Right ventricle myocardium superior (tissue), 1 donor: ENCODE results near the gene LOC101059915.
A peak's percentile ranks its signal among the peaks of the same experiment; 100 is the strongest.

Source experiments
- ATAC-seq: fragments of 200-7000 bp; cut with Tn5 transposase; one replicate; pipeline ENCODE4 v1.9.1; 2020; ENCODE audit warnings: mild to moderate bottlenecking; ENCODE audit not compliant: poor library complexity
- DNase-seq: peaks from one replicate; pipeline ENCODE4 v3.0.0-alpha.2; 2020
- intact Hi-C: fragments of 100-400 bp; cut with DNase I; formaldehyde crosslinking; loops from one replicate; pipeline ENCODE4 v1.11.2; 2022
- donor health status: DM: no; HTN: yes; CAD: no; lungs with severe emphysema.

Gene LOC101059915

DNA sequence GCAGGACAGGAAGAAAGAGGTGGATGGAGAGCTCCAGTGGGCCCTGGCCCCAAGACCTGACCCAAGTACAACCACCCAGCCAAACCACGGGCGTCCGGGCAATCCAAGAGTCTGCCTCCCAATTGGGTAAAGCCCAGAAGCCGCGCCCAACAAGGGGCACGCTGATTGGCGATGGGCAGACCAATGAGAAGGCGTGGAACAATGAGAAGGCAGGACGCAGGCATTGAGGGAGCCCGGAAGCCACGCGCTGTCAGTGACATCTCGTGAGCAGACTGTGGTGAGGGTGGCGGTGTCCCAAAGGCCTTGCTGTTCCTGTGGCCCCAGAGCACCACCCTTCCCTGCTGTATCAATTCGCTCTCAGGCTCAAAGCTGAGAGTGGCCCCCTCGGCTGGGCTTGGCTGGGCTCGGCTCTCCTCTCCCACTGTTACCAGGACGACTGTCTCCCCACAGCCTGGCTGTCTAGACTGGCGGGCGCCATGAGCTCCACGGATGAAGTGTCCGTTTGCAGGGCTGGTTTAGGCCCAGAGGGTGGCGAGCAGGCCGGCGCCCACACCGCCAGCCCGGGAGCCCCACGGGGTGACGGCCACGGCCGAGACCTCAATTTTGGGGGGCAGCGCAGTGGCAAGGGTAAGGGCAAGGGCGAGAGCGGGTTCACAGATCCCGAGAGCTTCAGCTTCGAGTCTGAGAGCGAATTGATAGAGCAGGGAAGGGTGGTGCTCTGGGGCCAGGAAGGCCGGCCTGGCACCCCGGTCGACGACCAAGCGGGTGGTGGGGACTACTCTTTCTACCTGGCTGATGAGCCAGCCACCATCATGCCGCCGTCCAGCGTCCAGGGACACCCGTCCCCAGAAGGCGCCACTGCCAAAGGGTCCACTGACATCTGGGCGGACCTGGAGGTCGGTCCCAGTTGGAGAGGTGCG is at the start of gene LOC101059915:
LOC101059915 (plus strand) TSS at position 219 of the 920 bp plus-strand sequence.
- ATAC-seq (no peak), DNase-seq (no peak)
- intact Hi-C loops: no loop called here

GRCh38 chrX:71617742-71618141 is 49.6 kb upstream of the LOC101059915 start:
- intact Hi-C loops: no loop called here
- ATAC-seq (no peak), DNase-seq (no peak)

- intact Hi-C loops: no loop called here
- DNase-seq (peak; percentile 49), ATAC-seq (peak; percentile 25)
These were observed 49.0 kb upstream of the LOC101059915 start, which contains the start of gene CXCR3 for GRCh38 chrX:71618303-71618721. Gene CXCR3 (minus strand): TSS chrX:71618511. CDS start chrX:71618449, 62 bp downstream.

DNA sequence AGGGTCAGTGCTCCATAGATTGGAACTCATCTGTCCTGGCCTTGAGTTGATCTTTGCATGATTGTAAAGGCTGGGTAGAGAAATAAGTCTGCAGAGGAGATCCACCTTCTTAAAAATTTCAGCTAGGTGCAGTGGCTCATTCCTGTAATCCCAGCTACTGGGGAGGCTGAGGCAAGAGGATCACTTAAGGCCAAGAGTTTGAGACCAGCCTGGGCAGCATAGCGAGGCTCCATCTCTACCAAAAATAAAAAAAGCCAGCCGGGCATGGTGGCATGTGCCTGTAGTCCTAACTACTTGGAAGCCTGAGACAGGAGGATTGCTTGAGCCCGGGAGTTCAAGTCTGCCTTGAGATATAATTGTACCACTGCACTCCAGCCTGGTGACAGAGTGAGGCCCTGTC is 48.6 kb upstream of the LOC101059915 start:
- intact Hi-C loops: no loop called here
- ATAC-seq: no peak
- no peak for DNase-seq

- ATAC-seq: no peak
- DNase-seq: no peak
- intact Hi-C loops: no loop called here
These were observed 48.2 kb upstream of the LOC101059915 start for GRCh38 chrX:71619193-71619592.

DNA sequence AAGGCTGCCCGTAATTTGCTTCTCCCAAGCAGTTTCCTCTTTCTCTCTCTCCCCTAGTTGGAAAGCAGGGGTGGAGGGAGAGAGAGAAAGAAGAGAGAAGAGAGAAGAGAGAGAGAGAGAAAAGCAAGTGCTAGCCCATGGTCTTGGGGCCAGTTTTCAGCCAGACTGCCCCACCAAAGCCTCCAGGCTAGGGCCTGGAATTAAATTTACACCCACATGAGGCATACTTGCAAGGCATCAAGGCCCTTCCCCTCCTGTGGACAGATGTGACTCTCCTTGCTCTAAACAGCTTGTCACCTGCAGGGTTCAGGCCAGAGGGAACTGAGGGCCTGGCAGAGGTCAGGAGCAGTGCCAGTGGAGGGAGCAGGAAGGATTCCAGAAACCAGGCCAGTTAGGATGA is 47.4 kb upstream of the LOC101059915 start:
- DNase-seq (no peak), ATAC-seq (no peak)
- intact Hi-C loops: no loop called here

DNA sequence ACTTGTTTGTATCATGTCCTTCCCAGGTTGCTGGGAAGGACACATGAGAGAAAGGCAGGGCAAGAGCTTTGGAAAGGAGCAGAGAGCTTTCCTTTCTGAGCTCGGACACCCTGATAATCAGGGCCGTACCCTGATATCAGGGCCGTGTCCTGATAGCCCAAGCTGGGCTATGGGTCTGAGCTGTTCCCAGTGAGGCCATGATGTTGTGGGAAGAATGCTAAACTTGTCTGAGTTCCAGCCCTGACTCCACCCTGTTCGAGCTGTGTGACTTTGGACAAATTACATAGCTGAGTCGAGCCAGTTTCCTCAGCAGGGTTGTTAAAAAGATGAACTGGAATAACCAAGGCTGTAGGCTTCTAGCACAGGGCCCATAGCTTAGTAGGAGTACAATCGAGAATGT is 45.7 kb upstream of the LOC101059915 start:
- intact Hi-C loops: no loop called here
- DNase-seq (no peak), ATAC-seq (peak; percentile 42)

DNA sequence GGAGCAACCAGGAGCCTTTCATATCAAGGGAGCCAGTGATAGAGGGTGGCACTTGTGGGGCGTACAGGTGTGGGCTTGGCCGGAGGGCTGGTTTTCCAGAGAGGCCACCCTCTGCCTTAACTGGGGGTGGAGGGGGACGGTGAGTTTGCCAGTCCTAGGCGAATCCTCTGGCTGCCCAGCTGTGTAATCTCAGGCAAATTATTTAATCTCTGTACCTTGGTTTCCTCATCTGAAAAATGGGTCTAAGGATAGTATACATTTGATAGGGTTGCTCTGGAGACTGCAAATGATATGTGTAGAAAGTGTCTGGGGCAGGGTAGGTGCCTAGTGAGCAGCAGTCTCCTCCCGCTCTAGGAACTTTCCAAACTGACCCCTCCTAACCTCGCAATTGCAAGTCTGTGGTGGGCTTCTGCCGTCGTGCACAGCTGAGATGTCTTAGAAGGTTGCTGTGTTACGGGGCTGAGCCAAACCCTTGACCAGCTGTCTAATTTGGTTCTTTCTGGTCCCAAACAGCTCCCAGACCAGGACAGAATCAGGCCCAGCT is 45.2 kb upstream of the LOC101059915 start:
- DNase-seq: no peak
- ATAC-seq: no peak

GRCh38 chrX:71622576-71623450 is 44.5 kb upstream of the LOC101059915 start:
- intact Hi-C loops: no loop called here
- ATAC-seq (peak; percentile 92), DNase-seq (peak; percentile 87)

More for the DNA sequence above, 45.2 kb upstream of the LOC101059915 start:
- intact Hi-C loops: no loop called here

DNA sequence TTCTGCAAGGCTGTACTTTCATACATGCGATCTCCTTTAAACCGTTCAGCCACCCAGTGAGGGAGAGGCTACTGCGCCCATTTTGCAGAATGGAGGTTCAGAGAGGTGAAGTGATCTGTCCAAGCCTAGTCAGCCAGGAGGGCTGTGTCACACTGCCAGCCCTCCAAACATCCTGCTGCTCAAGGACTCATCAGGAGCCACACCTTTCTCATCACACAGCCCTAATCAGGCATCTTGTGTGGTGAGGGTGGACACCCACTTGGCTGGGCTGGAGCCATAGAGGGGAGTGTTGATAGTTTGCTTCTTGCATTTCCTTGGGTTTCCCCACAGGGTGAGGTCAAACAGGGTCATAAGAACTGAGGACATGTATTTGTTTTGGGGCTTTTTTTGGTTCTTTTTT is 43.6 kb upstream of the LOC101059915 start:
- intact Hi-C loops: no loop called here
- no peak for DNase-seq
- no peak for ATAC-seq

DNA sequence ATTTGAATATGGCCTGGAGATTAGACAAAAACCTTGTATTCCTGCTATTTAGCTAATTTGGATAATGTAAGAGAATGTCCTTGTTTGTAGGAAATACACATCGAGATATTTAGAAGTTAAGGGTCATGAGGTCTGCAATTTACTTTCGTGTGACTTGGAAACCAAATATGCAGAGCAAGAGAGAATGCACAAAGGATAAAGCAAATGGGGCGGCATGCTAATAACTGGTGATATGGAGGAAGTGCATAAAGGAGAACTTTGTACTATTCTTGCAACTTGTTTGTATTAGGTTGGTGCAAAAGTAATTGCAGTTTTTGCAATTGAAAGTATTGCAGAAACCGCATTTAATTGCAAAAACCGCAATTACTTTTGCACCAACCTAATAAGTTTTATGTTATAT is 41.9 kb upstream of the LOC101059915 start:
- DNase-seq: no peak
- intact Hi-C loops: no loop called here
- no peak for ATAC-seq

DNA sequence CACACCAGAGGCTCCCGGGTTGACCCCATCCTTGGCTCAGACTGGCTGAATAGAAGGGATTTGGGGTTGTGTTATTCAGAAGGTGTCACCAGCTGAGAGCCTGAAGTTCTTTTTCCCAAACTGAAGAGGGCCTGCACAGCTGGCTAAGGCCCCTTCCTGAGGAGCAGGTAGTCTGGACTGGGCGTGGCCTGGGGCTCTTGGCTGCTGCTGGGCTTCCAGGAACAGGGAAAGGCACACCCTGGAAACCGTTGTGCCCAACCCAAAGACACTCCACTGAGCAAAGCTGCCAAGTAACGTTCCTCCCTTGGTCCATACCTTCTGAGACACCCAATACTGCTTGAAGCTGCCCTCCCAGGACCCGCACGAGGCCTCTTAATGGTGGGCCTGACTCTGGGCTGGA is 40.8 kb upstream of the LOC101059915 start:
- DNase-seq: no peak
- intact Hi-C loops: no loop called here
- no peak for ATAC-seq

DNA sequence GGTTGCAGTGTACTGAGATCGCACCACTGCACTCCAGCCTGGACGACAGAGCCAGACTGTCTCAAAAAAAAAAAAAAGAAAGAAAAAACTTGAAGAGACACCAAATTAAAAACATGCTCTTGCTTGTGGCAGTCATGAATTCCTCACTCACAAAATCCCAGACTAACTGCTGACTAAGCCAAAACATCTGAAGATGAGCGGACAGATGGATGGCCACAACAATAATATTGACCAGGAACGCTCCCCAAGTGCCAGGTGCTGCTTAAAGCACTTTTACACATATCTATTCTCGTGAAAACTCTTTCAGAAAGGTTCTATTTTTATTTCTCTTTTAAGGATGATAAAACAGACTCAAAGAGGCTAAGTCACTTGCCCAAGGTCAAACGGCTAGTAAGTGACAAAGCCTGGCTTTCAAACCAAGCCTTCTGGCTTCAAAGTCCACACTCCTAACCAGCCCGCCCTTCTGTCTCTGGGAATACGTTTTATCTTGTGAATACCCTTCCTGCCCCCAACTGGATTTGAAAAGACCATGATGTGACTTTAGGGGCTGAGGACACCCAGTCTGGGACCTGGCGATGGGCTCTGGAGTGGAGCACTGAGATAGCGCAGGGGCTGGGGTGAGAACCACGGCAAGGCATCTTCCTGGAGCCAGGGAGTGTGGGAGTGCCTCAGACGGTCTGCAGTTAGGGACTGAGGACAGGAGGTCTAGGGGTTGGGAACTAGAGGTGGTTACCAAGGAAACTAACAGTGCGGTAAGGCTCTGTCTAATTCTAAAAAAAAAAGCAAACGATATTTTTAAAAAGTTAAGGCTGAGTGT is 39.5 kb upstream of the LOC101059915 start:
- ATAC-seq (no peak), DNase-seq (no peak)
- intact Hi-C loops: no loop called here

DNA sequence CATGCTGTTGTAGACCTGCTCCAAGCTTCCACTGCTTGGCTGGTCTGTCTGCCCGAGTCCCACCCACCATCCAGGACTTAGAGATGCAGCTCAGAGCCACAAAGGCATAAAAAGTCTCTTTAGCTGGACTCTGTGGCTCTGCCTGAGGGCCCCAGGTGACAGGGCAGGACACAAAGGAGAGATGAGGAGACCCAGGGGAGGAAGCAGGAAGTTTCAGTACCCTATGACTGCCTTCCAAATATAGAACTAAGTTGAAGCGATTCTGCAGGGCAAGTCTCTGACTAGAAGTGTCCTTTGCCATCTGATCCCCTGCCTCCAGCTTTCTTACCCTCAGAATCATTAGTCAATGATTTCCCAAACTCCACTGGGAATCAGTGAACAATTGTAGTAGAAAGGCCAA is 37.9 kb upstream of the LOC101059915 start:
- ATAC-seq: no peak
- intact Hi-C loops: no loop called here

GRCh38 chrX:71632923-71633657 is 34.3 kb upstream of the LOC101059915 start:
- intact Hi-C loops: no loop called here
- DNase-seq (no peak), ATAC-seq (peak; percentile 34)

More for the DNA sequence above, 37.9 kb upstream of the LOC101059915 start:
- no peak for DNase-seq

DNA sequence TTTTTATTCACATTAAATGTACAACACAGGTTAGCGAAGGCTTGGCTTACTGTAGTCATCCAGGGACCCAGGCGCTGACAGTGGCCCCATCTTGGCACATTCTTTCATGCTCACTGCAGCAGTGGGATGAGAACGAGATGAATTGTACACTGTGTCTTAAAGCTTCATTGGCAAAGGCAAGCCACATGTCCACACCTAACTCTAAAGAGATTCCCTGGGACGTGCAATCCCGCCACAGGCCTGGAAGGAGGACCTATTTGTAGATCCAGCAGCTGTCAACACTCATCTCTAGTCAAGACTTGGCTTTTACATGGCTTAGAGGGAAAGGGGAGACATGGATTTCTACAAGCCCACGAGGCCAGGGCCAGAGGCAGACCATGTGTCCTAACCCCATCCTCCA is 33.0 kb upstream of the LOC101059915 start:
- ATAC-seq: peak; percentile 89

DNA sequence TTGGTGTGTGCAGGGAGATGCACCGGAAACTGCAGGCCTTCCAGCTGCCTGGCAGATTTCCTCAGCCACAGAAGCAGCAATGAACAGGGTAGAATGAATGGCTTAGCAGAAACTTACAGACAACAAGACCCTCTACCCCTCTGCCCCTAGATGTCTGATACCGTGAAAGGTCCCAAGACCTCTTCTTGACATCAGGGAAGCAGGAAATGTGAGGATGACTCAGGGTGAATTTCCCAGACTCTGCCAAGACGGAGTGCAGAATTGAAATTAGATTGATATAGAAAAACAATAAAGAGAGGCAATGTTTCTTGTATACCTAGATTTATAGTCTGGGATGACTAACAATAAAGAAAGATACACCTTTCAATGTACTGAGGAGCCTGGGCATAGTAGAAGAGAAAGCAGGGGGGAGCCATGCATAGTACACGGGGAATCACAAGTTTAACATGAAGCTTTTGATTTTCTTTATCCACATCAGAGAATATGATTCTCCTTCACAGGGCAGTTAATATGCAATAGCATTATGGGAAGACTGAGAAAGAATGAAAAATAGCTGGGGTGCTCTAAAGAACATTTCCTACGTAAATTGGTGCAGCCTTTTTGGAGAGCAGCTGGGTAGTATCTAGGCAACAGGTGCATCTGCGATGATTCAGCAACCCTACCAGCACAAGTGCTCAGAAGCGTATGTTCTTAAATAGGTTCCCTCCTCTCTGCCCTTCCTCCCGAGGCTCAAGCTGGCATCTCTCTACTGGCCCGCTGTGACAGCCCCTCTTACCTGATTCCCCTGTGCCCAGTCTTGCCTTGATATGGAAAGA is 30.7 kb upstream of the LOC101059915 start:
- intact Hi-C loops: no loop called here
- DNase-seq (no peak), ATAC-seq (peak; percentile 63)

More for the DNA sequence above, 33.0 kb upstream of the LOC101059915 start:
- DNase-seq: peak; percentile 69
- intact Hi-C loops: no loop called here
